Activated naive CD4-positive, alpha-beta T cell (primary cell): ENCODE data around the gene AHRR.

ENCODE experiments used
- DNase-seq, 4 experiments: peaks; one replicate each; lab custom pipeline; 2025; lab: John Stamatoyannopoulos, UW

Gene AHRR

GRCh38 chr5:429453-430188, 108.1 kb downstream of the AHRR start:
- DNase-seq, result no peak

GRCh38 chr5:430214-430925, 108.9 kb downstream of the AHRR start:
- no peak for DNase-seq

- peak in 1 of 4 experiments; percentile 19 for DNase-seq
Measured at GRCh38 chr5:431001-431710, 109.6 kb downstream of the AHRR start.

- no peak for DNase-seq
Measured at GRCh38 chr5:431711-432050, 110.2 kb downstream of the AHRR start.

- DNase-seq, result no peak
Measured at GRCh38 chr5:432201-432927, 110.8 kb downstream of the AHRR start.

- no peak for DNase-seq
Measured at GRCh38 chr5:432928-433791, 111.6 kb downstream of the AHRR start.

- DNase-seq, result no peak
Measured at GRCh38 chr5:433836-434235, 112.3 kb downstream of the AHRR start.

GRCh38 chr5:434443-435146, 113.1 kb downstream of the AHRR start:
- DNase-seq, result no peak

GRCh38 chr5:435156-435790, 113.8 kb downstream of the AHRR start:
- DNase-seq, result no peak

GRCh38 chr5:435961-436640, 114.6 kb downstream of the AHRR start:
- DNase-seq, result no peak

GRCh38 chr5:436641-436975, 115.1 kb downstream of the AHRR start:
- no peak for DNase-seq

- DNase-seq, result no peak
Measured at GRCh38 chr5:437281-437771, 115.8 kb downstream of the AHRR start.

GRCh38 chr5:438481-438981, 117.0 kb downstream of the AHRR start:
- no peak for DNase-seq

GRCh38 chr5:439181-439580, 117.7 kb downstream of the AHRR start:
- DNase-seq, result no peak

GRCh38 chr5:439636-440035, 118.1 kb downstream of the AHRR start:
- DNase-seq, result no peak

GRCh38 chr5:440401-441201, 119.1 kb downstream of the AHRR start:
- no peak for DNase-seq

- DNase-seq, result no peak
Measured at GRCh38 chr5:441996-442334, 120.5 kb downstream of the AHRR start.

GRCh38 chr5:442335-443238, 121.1 kb downstream of the AHRR start, which contains the start of gene EXOC3:
Gene EXOC3, plus strand, starts transcription at chr5:443176. Its CDS starts 3,030 bp downstream, at chr5:446206.
- peak; percentile 30 to 70 (median 52) for DNase-seq
